HL-60 (cell line): ENCODE results near the gene EPSTI1.

Experiments used
- DNase-seq, 2 experiments: peaks; one replicate each; pipeline ENCODE4 v3.0.0-alpha.2; 2010 to 2020; ENCODE audit warnings: low read depth in 1 of 2, low spot score in 1 of 2
- H3K27ac ChIP-seq: fragments of 250-450 bp; sonication (Bioruptor Pico); replicated peaks from 2 replicates; pipeline ENCODE4 v1.5.1; 2020; ENCODE audit warnings: mild to moderate bottlenecking, moderate library complexity
- H3K27me3 ChIP-seq: fragments of 250-450 bp; sonication (Bioruptor Pico); 2 replicates; pipeline ENCODE4 v1.5.1; 2021; ENCODE audit warnings: mild to moderate bottlenecking, moderate library complexity; ENCODE audit not compliant: insufficient read depth, poor library complexity, severe bottlenecking
- H3K4me3 ChIP-seq: replicated peaks from 2 replicates; pipeline ENCODE4 v1.5.1; 2011; ENCODE audit warnings: mild to moderate bottlenecking, control low read depth, low read length; ENCODE audit not compliant: insufficient read depth
- CTCF ChIP-seq: IDR thresholded peaks from one replicate; pipeline ENCODE4 v1.5.1; 2011; ENCODE audit warnings: low read length, control low read depth, inconsistent platforms; ENCODE audit not compliant: insufficient read depth
- GABPA ChIP-seq: IDR thresholded peaks from 2 replicates; pipeline ENCODE4 v1.6.1; 2012; ENCODE audit warnings: low read depth
- POLR2AphosphoS5 ChIP-seq: IDR thresholded peaks from 2 replicates; pipeline ENCODE4 v1.6.1; 2012; ENCODE audit warnings: low read depth
- SPI1 ChIP-seq: IDR thresholded peaks from 2 replicates; pipeline ENCODE4 v1.6.1; 2012; ENCODE audit warnings: low read depth, mild to moderate bottlenecking, borderline replicate concordance
- TF ChIP-seq, protein P1 (sequence below): IDR thresholded peaks from 2 replicates; pipeline ENCODE4 v1.6.1; 2012; ENCODE audit warnings: low read depth; ENCODE audit not compliant: insufficient replicate concordance

Gene EPSTI1

GRCh38 chr13:43003729-43004128 lies 11.7 kb upstream of the EPSTI1 start:
- no peak for TF ChIP-seq GABPA
- TF ChIP-seq POLR2AphosphoS5: no peak
- TF ChIP-seq CTCF: no peak
- TF ChIP-seq SPI1: no peak
- TF ChIP-seq, protein P1, sequence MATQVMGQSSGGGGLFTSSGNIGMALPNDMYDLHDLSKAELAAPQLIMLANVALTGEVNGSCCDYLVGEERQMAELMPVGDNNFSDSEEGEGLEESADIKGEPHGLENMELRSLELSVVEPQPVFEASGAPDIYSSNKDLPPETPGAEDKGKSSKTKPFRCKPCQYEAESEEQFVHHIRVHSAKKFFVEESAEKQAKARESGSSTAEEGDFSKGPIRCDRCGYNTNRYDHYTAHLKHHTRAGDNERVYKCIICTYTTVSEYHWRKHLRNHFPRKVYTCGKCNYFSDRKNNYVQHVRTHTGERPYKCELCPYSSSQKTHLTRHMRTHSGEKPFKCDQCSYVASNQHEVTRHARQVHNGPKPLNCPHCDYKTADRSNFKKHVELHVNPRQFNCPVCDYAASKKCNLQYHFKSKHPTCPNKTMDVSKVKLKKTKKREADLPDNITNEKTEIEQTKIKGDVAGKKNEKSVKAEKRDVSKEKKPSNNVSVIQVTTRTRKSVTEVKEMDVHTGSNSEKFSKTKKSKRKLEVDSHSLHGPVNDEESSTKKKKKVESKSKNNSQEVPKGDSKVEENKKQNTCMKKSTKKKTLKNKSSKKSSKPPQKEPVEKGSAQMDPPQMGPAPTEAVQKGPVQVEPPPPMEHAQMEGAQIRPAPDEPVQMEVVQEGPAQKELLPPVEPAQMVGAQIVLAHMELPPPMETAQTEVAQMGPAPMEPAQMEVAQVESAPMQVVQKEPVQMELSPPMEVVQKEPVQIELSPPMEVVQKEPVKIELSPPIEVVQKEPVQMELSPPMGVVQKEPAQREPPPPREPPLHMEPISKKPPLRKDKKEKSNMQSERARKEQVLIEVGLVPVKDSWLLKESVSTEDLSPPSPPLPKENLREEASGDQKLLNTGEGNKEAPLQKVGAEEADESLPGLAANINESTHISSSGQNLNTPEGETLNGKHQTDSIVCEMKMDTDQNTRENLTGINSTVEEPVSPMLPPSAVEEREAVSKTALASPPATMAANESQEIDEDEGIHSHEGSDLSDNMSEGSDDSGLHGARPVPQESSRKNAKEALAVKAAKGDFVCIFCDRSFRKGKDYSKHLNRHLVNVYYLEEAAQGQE: no peak
- Histone ChIP-seq H3K27ac (no peak overlapping the region), H3K4me3 (no peak overlapping the region), H3K27me3 (no peaks in the 10 kb centered on the region)
- DNase-seq: no peak

DNA sequence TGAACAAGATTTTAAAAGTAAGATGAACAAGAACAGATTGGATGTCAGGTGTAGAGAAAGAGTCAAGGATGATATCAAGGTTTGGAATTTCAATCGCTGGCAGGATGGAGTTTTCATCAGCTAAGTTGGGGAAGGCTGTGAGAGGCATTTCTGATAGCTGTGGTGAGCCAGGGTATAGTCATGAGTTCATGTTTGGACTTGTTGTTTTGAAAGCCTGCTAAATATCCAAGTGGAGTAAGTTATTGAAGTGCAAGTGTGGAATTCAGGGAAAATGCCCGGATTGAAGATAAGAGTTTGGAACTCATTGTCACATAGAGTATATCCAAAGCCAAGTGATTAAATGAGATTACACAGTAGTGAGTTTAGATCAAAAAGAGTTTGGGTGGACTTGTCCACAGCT lies 11.0 kb upstream of the EPSTI1 start:
- H3K4me3 ChIP-seq: no peak overlapping the region
- DNase-seq: no peak
- TF ChIP-seq POLR2AphosphoS5 (no peak), GABPA (no peak), CTCF (no peak), SPI1 (no peak)
- TF ChIP-seq, protein P1: no peak
- H3K27ac ChIP-seq: no peak overlapping the region
- H3K27me3 ChIP-seq: no peaks in the 10 kb centered on the region

- Histone ChIP-seq H3K27me3 (no peaks in the 10 kb centered on the region), H3K4me3 (no peak overlapping the region), H3K27ac (no peak overlapping the region)
- DNase-seq: no peak
- no peak for TF ChIP-seq SPI1
- TF ChIP-seq CTCF: no peak
- TF ChIP-seq GABPA: no peak
- no peak for TF ChIP-seq POLR2AphosphoS5
- TF ChIP-seq, protein P1: no peak
Observed at GRCh38 chr13:43002021-43002420, 10.0 kb upstream of the EPSTI1 start.
